ENCODE data around the gene DHRSX.

The DHRSX gene

DNA sequence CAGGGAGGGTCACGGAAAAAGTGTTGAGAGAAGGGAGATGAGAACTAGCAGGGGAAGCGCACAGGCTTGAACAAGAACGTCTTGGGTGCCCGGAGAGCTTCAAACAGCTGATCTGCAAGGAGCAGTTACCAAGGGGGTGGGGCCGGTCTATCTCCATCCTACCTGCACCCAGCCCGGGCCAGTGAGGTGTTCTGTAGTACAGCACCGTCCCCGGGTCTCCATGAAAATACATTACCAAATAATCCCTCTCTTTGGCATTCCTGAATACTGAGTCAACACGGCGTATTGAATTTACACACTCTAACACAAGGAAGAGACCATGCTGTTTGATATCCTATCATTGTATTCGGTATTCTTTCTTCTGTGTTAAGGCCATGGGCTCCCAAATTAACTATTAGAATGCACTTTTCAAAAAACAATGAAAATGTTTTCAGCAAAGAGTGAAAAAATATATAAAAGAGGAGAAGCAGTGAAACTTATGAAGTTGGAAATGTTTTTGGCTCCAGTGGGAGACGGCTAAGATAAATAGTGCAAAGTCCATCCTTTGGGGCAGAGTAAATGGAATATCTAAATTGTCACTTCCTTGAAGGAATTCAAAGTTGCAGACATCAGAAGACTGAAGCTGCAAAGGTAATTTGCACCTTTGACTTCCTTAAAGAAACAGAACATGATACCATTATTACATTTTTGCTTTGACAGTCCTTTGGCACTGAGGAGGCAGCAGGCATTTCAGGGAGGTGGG lies 90.3 kb downstream of the DHRSX start:
- peaks cover 21% of the 10 kb centered on the region for H3K36me3 Mint-ChIP-seq (ENCODE audit: insufficient read depth)

DNA sequence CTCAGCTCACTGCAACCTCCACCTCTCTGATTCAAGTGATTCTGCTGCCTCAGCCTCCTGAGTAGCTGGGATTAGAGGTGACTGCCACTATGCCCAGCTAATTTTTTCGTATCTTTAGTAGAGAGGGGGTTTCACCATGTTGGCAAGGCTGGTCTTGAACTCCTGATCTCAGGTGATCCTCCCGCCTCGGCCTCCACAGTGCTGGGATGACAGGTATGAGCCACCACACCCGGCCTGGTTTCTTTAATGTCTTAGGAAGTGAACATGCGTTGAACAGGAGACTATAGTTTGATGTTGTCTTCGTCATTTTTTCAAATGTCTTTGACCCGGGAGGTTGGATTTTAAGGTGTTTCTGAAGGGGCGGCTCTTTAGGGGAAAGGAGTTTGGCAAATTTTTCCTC lies 91.0 kb downstream of the DHRSX start:
- Mint-ChIP-seq H3K4me1 (no peaks in the 10 kb centered on the region), H3K36me3 (ENCODE audit: insufficient read depth) (peaks cover 23% of the 10 kb centered on the region)
- ATAC-seq (replicated peaks; ENCODE audit: extremely low read depth, poor library complexity, severe bottlenecking), result no peak

More for the DNA sequence above, 90.3 kb downstream of the DHRSX start:
- ATAC-seq (replicated peaks; ENCODE audit: extremely low read depth, poor library complexity, severe bottlenecking) (no peak), DNase-seq (ENCODE audit: low spot score in 2 of 2) (no peak)
- H3K9me3 Mint-ChIP-seq, result peaks cover 4% of the 10 kb centered on the region
- H3K27ac Mint-ChIP-seq (ENCODE audit: low read depth), result no peak overlapping the region
- H3K27me3 Mint-ChIP-seq, result no peaks in the 10 kb centered on the region
- H3K4me3 Mint-ChIP-seq, result no peak overlapping the region
- no peaks in the 10 kb centered on the region for H3K4me1 Mint-ChIP-seq

DNA sequence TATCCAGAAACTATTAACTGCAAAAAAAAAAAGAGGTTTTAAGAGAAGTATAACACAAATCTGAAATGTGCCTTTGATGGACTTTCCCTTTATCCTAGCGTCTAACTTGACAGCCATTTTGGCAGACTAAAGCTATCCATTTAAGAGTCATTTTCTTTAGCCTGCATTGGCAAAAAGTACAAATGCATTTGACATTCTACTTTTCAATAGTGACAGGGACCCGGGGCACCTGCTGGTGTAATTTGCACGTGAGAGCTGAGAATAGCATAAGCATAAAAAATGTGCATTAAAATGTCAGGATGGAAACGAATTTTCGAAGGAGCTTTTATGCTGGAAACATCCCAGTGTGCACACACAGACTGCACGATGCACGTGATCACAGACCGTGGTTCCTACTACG lies 91.9 kb downstream of the DHRSX start:
- Mint-ChIP-seq H3K36me3 (ENCODE audit: insufficient read depth) (peaks cover 23% of the 10 kb centered on the region), H3K27me3 (no peaks in the 10 kb centered on the region), H3K27ac (ENCODE audit: low read depth) (no peak overlapping the region), H3K9me3 (peaks cover 4% of the 10 kb centered on the region), H3K4me1 (no peaks in the 10 kb centered on the region), H3K4me3 (no peak overlapping the region)
- DNase-seq (ENCODE audit: low spot score in 2 of 2) (no peak), ATAC-seq (replicated peaks; ENCODE audit: extremely low read depth, poor library complexity, severe bottlenecking) (no peak)

More for the DNA sequence above, 91.0 kb downstream of the DHRSX start:
- H3K9me3 Mint-ChIP-seq, result peaks cover 4% of the 10 kb centered on the region
- H3K4me3 Mint-ChIP-seq, result no peak overlapping the region
- no peak overlapping the region for H3K27ac Mint-ChIP-seq (ENCODE audit: low read depth)
- no peak for DNase-seq (ENCODE audit: low spot score in 2 of 2)
- no peaks in the 10 kb centered on the region for H3K27me3 Mint-ChIP-seq

DNA sequence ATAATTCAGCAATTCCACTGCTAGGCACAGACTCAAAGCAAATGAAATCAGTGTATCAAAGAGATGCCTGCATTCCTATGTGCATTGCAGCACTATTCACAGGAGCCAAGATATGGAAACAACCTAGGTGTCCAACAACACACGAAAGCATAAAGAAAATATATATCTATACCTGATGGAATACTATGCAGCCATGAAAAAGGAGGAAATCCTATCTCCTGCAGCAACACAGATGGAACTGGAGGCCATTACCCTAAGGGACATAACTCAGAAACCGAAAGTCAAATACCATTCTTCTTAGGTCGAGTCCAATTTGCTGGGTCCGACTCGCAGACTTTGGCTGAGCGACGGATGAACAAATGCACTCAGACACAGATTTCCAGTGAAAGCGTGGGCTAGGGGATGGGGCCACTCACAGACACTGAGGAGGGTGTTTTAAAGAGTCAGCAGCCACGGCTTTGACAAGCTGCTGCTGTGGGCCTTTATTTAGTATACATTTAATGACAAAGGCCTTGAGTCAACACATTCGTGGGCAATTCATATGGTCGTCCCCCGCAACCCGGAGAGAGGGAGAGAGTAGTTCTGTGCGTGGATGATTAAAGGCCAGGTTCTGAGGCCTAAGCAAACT lies 93.8 kb downstream of the DHRSX start:
- no peak for DNase-seq (ENCODE audit: low spot score in 2 of 2)
- H3K4me1 Mint-ChIP-seq, result peaks cover 1% of the 10 kb centered on the region
- H3K9me3 Mint-ChIP-seq, result peaks cover 4% of the 10 kb centered on the region
- no peak overlapping the region for H3K27ac Mint-ChIP-seq (ENCODE audit: low read depth)
- no peak for ATAC-seq (replicated peaks; ENCODE audit: extremely low read depth, poor library complexity, severe bottlenecking)
- H3K36me3 Mint-ChIP-seq (ENCODE audit: insufficient read depth), result peaks cover 23% of the 10 kb centered on the region
- no peak overlapping the region for H3K4me3 Mint-ChIP-seq
- H3K27me3 Mint-ChIP-seq, result no peaks in the 10 kb centered on the region

DNA sequence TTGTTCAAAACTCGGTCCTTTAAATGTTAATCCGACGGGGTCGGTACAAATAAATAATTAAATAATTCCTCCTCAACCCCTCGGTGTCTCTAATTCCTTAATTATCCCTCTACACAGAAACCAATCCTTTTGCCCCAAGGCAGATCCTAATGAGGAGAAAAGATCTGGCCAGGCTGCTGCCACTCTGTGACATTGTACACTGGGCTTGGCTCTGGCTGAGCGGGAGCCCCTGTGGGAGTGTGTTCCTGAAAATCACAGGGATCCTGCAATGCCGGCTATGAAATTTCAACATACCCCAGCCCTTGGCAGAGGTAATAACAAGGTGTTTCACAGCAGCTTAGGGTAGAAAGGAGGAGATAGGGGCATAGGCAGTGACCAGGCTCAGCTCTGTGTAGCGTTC lies 96.0 kb downstream of the DHRSX start:
- no peak for ATAC-seq (replicated peaks; ENCODE audit: extremely low read depth, poor library complexity, severe bottlenecking)
- H3K36me3 Mint-ChIP-seq (ENCODE audit: insufficient read depth), result peaks cover 21% of the 10 kb centered on the region
- H3K27me3 Mint-ChIP-seq, result no peaks in the 10 kb centered on the region
- H3K4me1 Mint-ChIP-seq, result peaks cover 14% of the 10 kb centered on the region
- H3K9me3 Mint-ChIP-seq, result peaks cover 4% of the 10 kb centered on the region
- no peak for DNase-seq (ENCODE audit: low spot score in 2 of 2)
- no peak overlapping the region for H3K4me3 Mint-ChIP-seq
- no peak overlapping the region for H3K27ac Mint-ChIP-seq (ENCODE audit: low read depth)

DNA sequence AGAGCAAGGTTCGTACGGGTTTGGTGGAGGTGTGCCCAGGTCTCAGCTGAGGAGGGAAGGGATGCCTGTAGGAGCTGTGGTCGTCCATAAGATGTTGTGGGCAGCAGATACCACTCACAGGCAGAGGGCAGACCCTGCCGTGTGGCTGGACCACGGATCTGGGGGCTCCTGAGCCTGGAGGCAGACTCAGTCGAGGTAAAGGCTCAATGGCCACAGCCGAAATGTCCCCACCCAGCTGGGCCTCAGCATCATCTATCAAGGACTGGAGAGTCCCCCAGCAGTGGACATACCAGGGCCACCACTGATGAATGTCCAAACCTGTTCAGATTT lies 98.5 kb downstream of the DHRSX start:
- Mint-ChIP-seq H3K4me3 (no peak overlapping the region), H3K9me3 (peaks cover 4% of the 10 kb centered on the region)

DNA sequence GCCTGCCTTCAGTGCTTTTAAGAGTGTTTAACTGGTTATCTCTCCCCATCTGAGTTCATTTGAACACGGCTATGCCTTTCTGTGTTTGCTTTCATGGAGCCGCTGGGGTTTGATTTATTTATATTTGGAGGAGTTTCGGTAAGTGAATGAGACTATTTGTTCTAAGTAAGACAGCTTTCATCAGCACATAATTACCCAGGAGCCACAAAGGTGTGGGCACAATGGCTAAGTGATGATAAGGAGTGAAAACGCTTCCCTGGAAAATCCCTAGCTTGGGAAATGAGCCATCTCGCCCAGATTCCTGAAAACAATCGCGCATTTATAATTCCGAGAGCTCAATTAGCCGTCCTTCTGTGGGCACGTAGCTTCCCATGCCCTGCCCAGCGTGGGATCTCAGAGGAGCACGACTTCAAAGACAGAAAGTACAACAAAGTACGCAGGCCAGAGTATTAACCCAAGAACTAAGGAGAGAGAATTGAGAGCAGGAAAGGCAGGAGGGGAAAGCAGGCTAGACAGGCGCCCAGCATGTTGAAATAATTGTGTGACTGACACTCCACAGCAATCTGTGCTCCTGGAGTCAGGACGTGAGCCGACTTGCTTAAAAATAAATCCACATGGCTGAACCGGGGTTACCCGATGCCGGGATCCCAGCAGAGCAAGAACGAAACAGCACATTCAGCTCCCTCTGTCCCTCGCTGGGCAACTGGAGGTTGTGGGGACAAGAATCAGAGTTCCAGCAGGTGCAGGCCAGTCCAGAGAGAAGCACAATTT lies 99.0 kb downstream of the DHRSX start:
- ATAC-seq (replicated peaks; ENCODE audit: extremely low read depth, poor library complexity, severe bottlenecking) (no peak), DNase-seq (ENCODE audit: low spot score in 2 of 2) (no peak)
- H3K4me1 Mint-ChIP-seq, result peaks cover 23% of the 10 kb centered on the region
- no peak overlapping the region for H3K27ac Mint-ChIP-seq (ENCODE audit: low read depth)
- H3K4me3 Mint-ChIP-seq, result no peak overlapping the region
- no peaks in the 10 kb centered on the region for H3K27me3 Mint-ChIP-seq
- H3K9me3 Mint-ChIP-seq, result no peaks in the 10 kb centered on the region
- peaks cover 9% of the 10 kb centered on the region for H3K36me3 Mint-ChIP-seq (ENCODE audit: insufficient read depth)

More for the DNA sequence above, 98.5 kb downstream of the DHRSX start:
- Mint-ChIP-seq H3K27ac (ENCODE audit: low read depth) (no peak overlapping the region), H3K27me3 (no peaks in the 10 kb centered on the region), H3K36me3 (ENCODE audit: insufficient read depth) (peaks cover 12% of the 10 kb centered on the region), H3K4me1 (peaks cover 19% of the 10 kb centered on the region)
- ATAC-seq (replicated peaks; ENCODE audit: extremely low read depth, poor library complexity, severe bottlenecking), result no peak
- no peak for DNase-seq (ENCODE audit: low spot score in 2 of 2)

DNA sequence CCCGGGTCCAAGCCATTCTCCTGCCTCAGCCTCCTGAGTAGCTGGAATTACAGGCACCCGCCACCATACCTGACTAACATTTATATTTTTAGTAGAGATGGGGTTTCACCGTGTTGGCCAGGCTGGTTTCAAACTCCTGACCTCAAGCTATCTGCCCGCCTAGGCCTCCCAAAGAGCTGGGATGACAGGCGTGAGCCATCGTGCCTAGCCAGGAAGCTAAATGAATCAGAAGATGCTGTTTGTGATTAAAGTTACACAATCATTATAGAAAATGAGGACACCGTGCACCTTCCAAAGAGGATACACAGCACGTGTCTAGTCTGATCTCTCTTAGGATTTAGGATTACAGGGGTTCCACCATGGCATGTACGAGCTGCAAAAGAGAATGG lies 99.6 kb downstream of the DHRSX start:
- H3K4me3 Mint-ChIP-seq, result no peak overlapping the region
- H3K27me3 Mint-ChIP-seq, result no peaks in the 10 kb centered on the region
- H3K4me1 Mint-ChIP-seq, result peaks cover 27% of the 10 kb centered on the region
- H3K27ac Mint-ChIP-seq (ENCODE audit: low read depth), result no peak overlapping the region
- no peak for ATAC-seq (replicated peaks; ENCODE audit: extremely low read depth, poor library complexity, severe bottlenecking)
- no peaks in the 10 kb centered on the region for H3K9me3 Mint-ChIP-seq
- peaks cover 6% of the 10 kb centered on the region for H3K36me3 Mint-ChIP-seq (ENCODE audit: insufficient read depth)
- DNase-seq (ENCODE audit: low spot score in 2 of 2), result no peak

DNA sequence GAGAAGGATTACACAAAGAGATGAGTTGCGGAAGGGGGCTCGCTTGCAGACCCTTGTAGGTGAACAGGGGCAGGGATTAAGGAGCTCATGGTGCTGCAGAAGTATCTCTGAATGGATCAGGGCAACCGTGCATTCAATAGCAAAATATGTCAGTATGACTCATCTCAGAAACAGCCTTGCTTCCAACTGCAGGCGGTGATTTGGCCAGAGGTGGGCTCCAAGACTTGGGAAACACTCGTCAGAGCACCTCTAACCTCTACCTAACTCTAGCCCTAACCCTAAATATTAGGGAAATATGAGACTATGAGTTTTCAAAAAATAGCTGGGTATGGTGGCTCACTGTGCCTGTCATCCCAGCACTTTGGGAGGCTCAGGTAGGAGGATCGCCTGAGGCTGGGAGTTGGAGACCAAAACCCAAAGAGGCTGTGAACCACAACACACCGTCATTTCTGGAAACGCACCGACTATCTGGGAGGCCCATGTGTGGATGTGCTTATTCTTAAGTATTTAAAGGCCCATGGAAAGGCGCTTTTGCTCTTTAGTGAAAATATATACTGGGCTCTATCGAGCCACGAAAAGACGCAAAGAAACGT lies 102.6 kb downstream of the DHRSX start:
- ATAC-seq (replicated peaks; ENCODE audit: extremely low read depth, poor library complexity, severe bottlenecking), result no peak
- H3K27me3 Mint-ChIP-seq, result no peaks in the 10 kb centered on the region
- H3K4me3 Mint-ChIP-seq, result no peak overlapping the region
- H3K9me3 Mint-ChIP-seq, result no peaks in the 10 kb centered on the region
- no peak for DNase-seq (ENCODE audit: low spot score in 2 of 2)
- no peak overlapping the region for H3K27ac Mint-ChIP-seq (ENCODE audit: low read depth)
- H3K36me3 Mint-ChIP-seq (ENCODE audit: insufficient read depth), result peaks cover 5% of the 10 kb centered on the region
- peaks cover 45% of the 10 kb centered on the region for H3K4me1 Mint-ChIP-seq

DNA sequence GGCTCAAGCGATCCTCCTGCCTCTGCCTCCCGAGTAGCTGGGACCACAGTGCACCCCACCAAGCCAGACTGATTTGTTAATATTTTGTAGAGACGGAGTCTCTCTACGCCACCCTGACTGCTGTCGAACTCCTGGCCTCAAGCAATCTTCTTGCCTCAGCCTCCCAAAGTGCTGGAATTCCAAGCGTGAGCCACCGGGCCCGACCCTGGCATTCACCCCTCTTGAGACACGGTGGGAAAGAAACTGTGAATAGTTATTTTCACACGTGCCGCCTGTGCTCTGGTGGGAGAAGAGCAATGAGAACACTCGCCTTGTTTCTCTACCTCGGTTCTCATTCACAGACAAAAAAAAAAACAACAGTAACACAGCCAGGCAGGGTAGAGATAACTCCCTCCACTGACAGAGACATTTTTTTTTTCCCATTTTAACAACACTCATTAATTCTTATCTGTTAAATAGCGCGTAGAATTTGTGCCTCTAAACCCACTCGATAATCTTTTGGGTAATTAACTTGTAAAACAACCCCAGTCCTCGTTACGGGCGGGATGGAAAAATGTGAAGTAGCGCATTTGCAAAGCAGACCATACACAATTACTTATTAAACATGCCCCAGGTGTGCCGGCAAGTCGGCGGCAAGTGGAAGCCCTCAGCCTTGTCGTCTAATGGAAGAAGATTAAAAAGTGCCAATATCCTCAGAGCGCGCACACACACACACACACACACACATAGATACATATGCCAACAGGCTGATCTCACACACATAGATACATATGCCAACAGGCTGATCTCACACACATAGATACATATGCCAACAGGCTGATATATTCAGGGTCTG lies 103.3 kb downstream of the DHRSX start:
- Mint-ChIP-seq H3K9me3 (no peaks in the 10 kb centered on the region), H3K27me3 (no peaks in the 10 kb centered on the region), H3K4me3 (no peak overlapping the region), H3K27ac (ENCODE audit: low read depth) (peak overlapping the region; percentile 23), H3K36me3 (ENCODE audit: insufficient read depth) (peaks cover 6% of the 10 kb centered on the region), H3K4me1 (peaks cover 45% of the 10 kb centered on the region)
- no peak for DNase-seq (ENCODE audit: low spot score in 2 of 2)
- ATAC-seq (replicated peaks; ENCODE audit: extremely low read depth, poor library complexity, severe bottlenecking), result no peak

DNA sequence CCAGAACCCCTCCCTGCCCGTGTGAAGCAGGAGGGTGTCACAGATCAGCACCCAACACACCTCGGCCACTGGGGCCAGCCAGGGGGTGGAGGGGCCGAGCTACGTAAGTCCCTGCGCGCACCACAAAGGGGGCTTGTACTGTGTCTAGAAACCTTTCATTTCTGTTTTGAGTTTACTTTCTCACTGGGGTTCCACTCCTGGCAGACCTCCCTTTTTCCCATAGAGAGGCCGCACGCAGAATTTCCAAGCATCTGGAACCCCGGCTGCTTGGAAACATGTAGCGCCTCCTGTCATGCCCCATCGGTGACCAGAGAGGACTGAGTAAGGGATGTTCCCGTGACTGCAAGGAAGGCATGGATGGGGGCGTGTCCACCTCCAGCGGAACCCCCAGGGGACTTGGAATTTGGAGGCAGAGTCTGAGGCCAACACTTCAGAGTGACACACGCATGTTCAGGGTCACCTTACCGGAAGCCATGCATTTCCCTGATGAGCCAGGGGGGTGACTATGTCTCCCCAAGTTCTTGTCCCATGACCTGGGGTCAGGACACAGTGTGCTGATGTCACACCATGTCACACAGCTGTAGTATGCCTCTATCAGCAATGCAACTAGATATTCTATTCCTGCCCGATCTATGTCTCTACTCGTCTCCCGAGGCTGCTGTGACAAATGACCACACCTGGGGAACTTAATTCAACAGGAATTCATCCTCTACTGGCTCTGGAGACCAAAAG lies 105.3 kb downstream of the DHRSX start:
- Mint-ChIP-seq H3K4me3 (no peak overlapping the region), H3K36me3 (ENCODE audit: insufficient read depth) (peaks cover 9% of the 10 kb centered on the region), H3K27ac (ENCODE audit: low read depth) (no peak overlapping the region), H3K4me1 (peaks cover 33% of the 10 kb centered on the region), H3K9me3 (peaks cover 6% of the 10 kb centered on the region), H3K27me3 (no peaks in the 10 kb centered on the region)
- ATAC-seq (replicated peaks; ENCODE audit: extremely low read depth, poor library complexity, severe bottlenecking) (no peak), DNase-seq (ENCODE audit: low spot score in 2 of 2) (no peak)
